ENCODE measurements around the gene TLDC2. TPM values are rescaled to one million over a fixed set of nuclear protein-coding genes. Genes with fewer than 3 reads are reported as not detected.

TLDC2 gene
- total and polyA plus RNA-seq, 8 donors = 0.13 to 15.1 (median 1.0) TPM; not detected in 2

- WGBS, 5 donors = 28 to 44% (median 41%) methylated on average over 5 to 6 of the region's 6 CpGs
- Histone ChIP-seq H3K27ac (peak overlapping the region in 1 of 5 donors; percentile 14), H3K36me3 (peaks cover 18 to 41% (median 39%) of the 10 kb centered on the region in 4 donors)
Measured at GRCh38 chr20:36887752-36888090, 11.8 kb downstream of the TLDC2 start.

GRCh38 chr20:36888880-36889516, 13.1 kb downstream of the TLDC2 start:
- WGBS, 5 donors = 74 to 87% (median 85%) methylated on average over 13 to 15 of the region's 15 CpGs
- no peak for TF ChIP-seq POLR2AphosphoS5 (IDR thresholded peaks at IDR 0.05)
- no peak for TF ChIP-seq CTCF (IDR thresholded peaks at IDR 0.05)
- TF ChIP-seq POLR2A (IDR thresholded peaks at IDR 0.05) = no peak
- H3K9me3 ChIP-seq = no peaks in the 10 kb centered on the region
- H3K36me3 ChIP-seq = peaks cover 30 to 53% (median 52%) of the 10 kb centered on the region in 4 donors
- H3K4me3 ChIP-seq = no peak overlapping the region
- peaks cover 4 to 18% (median 13%) of the 10 kb centered on the region in 4 donors for H3K4me1 ChIP-seq
- H3K27ac ChIP-seq = no peak overlapping the region
- DNase-seq = no peak
- intact Hi-C loops (cut with DNase I; ENCODE audit: low total_unique reads) = no loop called here
- H3K27me3 ChIP-seq = no peaks in the 10 kb centered on the region

More at GRCh38 chr20:36887752-36888090, 11.8 kb downstream of the TLDC2 start:
- Histone ChIP-seq H3K9me3 (no peaks in the 10 kb centered on the region), H3K4me1 (peaks cover 4 to 18% (median 13%) of the 10 kb centered on the region in 4 donors), H3K27me3 (no peaks in the 10 kb centered on the region), H3K4me3 (no peak overlapping the region)
- no peak for DNase-seq
- intact Hi-C loops (cut with DNase I; ENCODE audit: low total_unique reads) = no loop called here
- no peak for TF ChIP-seq CTCF (IDR thresholded peaks at IDR 0.05)
- TF ChIP-seq POLR2AphosphoS5 (IDR thresholded peaks at IDR 0.05) = no peak
- TF ChIP-seq EP300 (IDR thresholded peaks at IDR 0.05) = no peak
- no peak for TF ChIP-seq POLR2A (IDR thresholded peaks at IDR 0.05)

GRCh38 chr20:36890586-36890985, 14.6 kb downstream of the TLDC2 start:
- TF ChIP-seq POLR2AphosphoS5 (IDR thresholded peaks at IDR 0.05) (no peak), POLR2A (IDR thresholded peaks at IDR 0.05) (no peak), CTCF (IDR thresholded peaks at IDR 0.05) (no peak), EP300 (IDR thresholded peaks at IDR 0.05) (no peak)
- Histone ChIP-seq H3K4me3 (no peak overlapping the region), H3K27me3 (no peaks in the 10 kb centered on the region), H3K27ac (no peak overlapping the region), H3K9me3 (no peaks in the 10 kb centered on the region), H3K36me3 (peaks cover 31 to 69% (median 68%) of the 10 kb centered on the region in 4 donors), H3K4me1 (peaks cover 4 to 18% (median 11%) of the 10 kb centered on the region in 4 donors)
- intact Hi-C loops (cut with DNase I; ENCODE audit: low total_unique reads) = no loop called here
- 88 to 93% (median 91%) methylated on average over 9 of the region's 9 CpGs for WGBS, 5 donors
- no peak for DNase-seq

GRCh38 chr20:36891211-36891610, 15.3 kb downstream of the TLDC2 start:
- Histone ChIP-seq H3K4me1 (peaks cover 4 to 18% (median 11%) of the 10 kb centered on the region in 4 donors), H3K27ac (no peak overlapping the region), H3K27me3 (no peaks in the 10 kb centered on the region), H3K4me3 (no peak overlapping the region), H3K9me3 (no peaks in the 10 kb centered on the region), H3K36me3 (peaks cover 37 to 76% (median 74%) of the 10 kb centered on the region in 4 donors)
- DNase-seq = no peak
- WGBS, 5 donors = 84 to 95% (median 92%) methylated on average over 4 of the region's 4 CpGs
- TF ChIP-seq POLR2AphosphoS5 (IDR thresholded peaks at IDR 0.05) = no peak
- no peak for TF ChIP-seq EP300 (IDR thresholded peaks at IDR 0.05)
- no peak for TF ChIP-seq POLR2A (IDR thresholded peaks at IDR 0.05)
- no peak for TF ChIP-seq CTCF (IDR thresholded peaks at IDR 0.05)
- intact Hi-C loops (cut with DNase I; ENCODE audit: low total_unique reads) = no loop called here

All from stomach (tissue), 9 donors.